ENCODE results near the gene ETS2. TPM values are rescaled to one million over a fixed set of nuclear protein-coding genes. Genes with fewer than 3 reads are reported as not detected.

The ETS2 gene
- total RNA-seq, 1 experiment from 2014 or later: 49.9 TPM

DNA sequence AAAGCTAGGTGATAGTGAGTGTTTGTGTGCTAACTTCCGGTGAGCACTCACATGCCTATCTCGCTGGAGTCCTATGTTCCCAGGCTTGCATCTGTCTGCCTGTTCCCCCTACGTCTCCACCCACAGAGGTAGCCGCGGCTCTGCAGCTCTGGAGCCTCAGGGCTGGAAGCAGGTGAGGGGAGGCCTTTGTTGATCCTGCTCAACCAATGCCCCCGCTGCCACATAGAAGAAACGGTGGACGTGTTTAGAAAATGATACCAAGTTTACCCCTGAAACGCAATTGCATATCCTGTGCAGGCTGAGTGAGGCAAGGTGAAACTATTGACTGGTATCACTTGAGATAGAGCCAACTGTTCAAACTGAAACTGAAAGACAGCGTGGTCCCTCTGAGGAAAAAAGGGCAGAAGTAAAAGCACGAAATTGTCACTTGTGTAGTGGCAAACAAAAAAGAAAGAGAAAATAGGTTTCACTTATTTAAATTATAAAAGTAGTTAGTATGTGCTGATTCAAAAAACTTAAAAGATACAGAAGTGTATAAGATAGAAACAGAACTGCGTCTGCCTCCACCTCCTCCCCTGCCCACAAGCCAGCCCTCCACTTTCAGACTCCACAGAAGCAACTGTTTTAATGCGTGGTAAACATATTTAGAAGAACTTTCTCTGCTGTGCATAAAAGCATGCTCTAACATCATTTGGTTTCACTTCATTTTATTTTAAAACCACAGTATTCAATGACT, 38.6 kb upstream of the ETS2 start:
- no peak for TF ChIP-seq CTCF (IDR thresholded peaks at IDR 0.05; ENCODE audit: unreplicated experiment)
- DNase-seq: peak; percentile 54
- BruUV-seq (replicated peaks): TSS peak; percentile 87
- Mint-ChIP-seq H3K27me3 (ENCODE audit: unreplicated experiment) (no peaks in the 10 kb centered on the region), H3K4me3 (ENCODE audit: low read depth, unreplicated experiment) (peak overlapping the region; percentile 63), H3K36me3 (ENCODE audit: insufficient read depth, unreplicated experiment) (peaks cover 9% of the 10 kb centered on the region), H3K27ac (ENCODE audit: unreplicated experiment) (peak overlapping the region; percentile 96), H3K4me1 (ENCODE audit: low read depth, unreplicated experiment) (peaks cover 30% of the 10 kb centered on the region), H3K9me3 (ENCODE audit: low read depth, unreplicated experiment) (no peaks in the 10 kb centered on the region)
- CTCF ChIA-PET: no interaction called here
- intact Hi-C loops (cut with micrococcal nuclease; ENCODE audit: unreplicated experiment): no loop called here

GRCh38 chr21:38768471-38769063, 37.2 kb upstream of the ETS2 start:
- Mint-ChIP-seq H3K27ac (ENCODE audit: unreplicated experiment) (peak overlapping the region; percentile 66), H3K4me1 (ENCODE audit: low read depth, unreplicated experiment) (peaks cover 41% of the 10 kb centered on the region), H3K36me3 (ENCODE audit: insufficient read depth, unreplicated experiment) (peaks cover 9% of the 10 kb centered on the region), H3K27me3 (ENCODE audit: unreplicated experiment) (no peaks in the 10 kb centered on the region), H3K4me3 (ENCODE audit: low read depth, unreplicated experiment) (no peak overlapping the region), H3K9me3 (ENCODE audit: low read depth, unreplicated experiment) (no peaks in the 10 kb centered on the region)
- TF ChIP-seq CTCF (IDR thresholded peaks at IDR 0.05; ENCODE audit: unreplicated experiment): no peak
- intact Hi-C loops (cut with micrococcal nuclease; ENCODE audit: unreplicated experiment): no loop called here
- BruUV-seq (replicated peaks): no TSS peak
- DNase-seq: no peak
- CTCF ChIA-PET: no interaction called here

DNA sequence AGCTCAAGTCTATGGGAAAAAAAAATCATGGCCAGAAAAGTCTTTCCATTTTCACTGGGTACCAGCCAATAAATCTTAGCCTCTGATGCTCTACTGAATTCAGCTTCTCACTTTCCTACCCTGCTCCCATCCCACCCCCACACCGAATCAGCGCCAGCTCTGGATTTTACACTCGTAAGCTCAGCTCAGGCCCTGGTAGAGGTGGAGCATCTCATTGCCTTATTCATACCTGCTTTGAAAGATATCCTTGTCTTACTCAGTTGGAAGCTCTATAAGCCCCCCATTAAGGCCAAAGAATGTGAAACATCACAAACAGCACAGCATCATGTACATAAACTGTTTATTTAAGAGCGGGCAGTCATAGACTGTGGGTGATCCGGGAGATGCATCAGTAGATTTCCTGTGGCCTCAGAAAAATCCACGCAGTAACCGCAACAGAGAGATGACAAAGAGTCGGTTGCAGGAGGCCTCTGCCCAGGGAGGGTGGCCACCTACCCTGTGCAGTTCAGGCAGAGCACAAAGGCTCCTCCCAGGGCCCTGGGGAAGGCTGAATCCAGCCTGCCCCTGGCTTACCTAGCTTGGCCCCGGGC, 36.4 kb upstream of the ETS2 start:
- DNase-seq: no peak
- intact Hi-C loops (cut with micrococcal nuclease; ENCODE audit: unreplicated experiment): no loop called here
- H3K4me1 Mint-ChIP-seq (ENCODE audit: low read depth, unreplicated experiment): peaks cover 44% of the 10 kb centered on the region
- BruUV-seq (replicated peaks): no TSS peak
- no peaks in the 10 kb centered on the region for H3K27me3 Mint-ChIP-seq (ENCODE audit: unreplicated experiment)
- CTCF ChIA-PET: no interaction called here
- no peak overlapping the region for H3K4me3 Mint-ChIP-seq (ENCODE audit: low read depth, unreplicated experiment)
- H3K9me3 Mint-ChIP-seq (ENCODE audit: low read depth, unreplicated experiment): no peaks in the 10 kb centered on the region
- peaks cover 9% of the 10 kb centered on the region for H3K36me3 Mint-ChIP-seq (ENCODE audit: insufficient read depth, unreplicated experiment)
- no peak for TF ChIP-seq CTCF (IDR thresholded peaks at IDR 0.05; ENCODE audit: unreplicated experiment)
- peak overlapping the region; percentile 66 for H3K27ac Mint-ChIP-seq (ENCODE audit: unreplicated experiment)

GRCh38 chr21:38770660-38771059, 35.1 kb upstream of the ETS2 start:
- H3K27ac Mint-ChIP-seq (ENCODE audit: unreplicated experiment): peak overlapping the region; percentile 39
- no peak overlapping the region for H3K4me3 Mint-ChIP-seq (ENCODE audit: low read depth, unreplicated experiment)
- no peaks in the 10 kb centered on the region for H3K27me3 Mint-ChIP-seq (ENCODE audit: unreplicated experiment)
- no TSS peak for BruUV-seq (replicated peaks)
- no peaks in the 10 kb centered on the region for H3K9me3 Mint-ChIP-seq (ENCODE audit: low read depth, unreplicated experiment)
- intact Hi-C loops (cut with micrococcal nuclease; ENCODE audit: unreplicated experiment): no loop called here
- no peak for DNase-seq
- H3K4me1 Mint-ChIP-seq (ENCODE audit: low read depth, unreplicated experiment): peaks cover 39% of the 10 kb centered on the region
- peaks cover 9% of the 10 kb centered on the region for H3K36me3 Mint-ChIP-seq (ENCODE audit: insufficient read depth, unreplicated experiment)
- no peak for TF ChIP-seq CTCF (IDR thresholded peaks at IDR 0.05; ENCODE audit: unreplicated experiment)
- CTCF ChIA-PET: no interaction called here

Measured in Calu3 (cell line).